GM12878 (cell line): ENCODE results near the gene INTS6L. TPM values are rescaled to one million over a fixed set of nuclear protein-coding genes. Genes with fewer than 3 reads are reported as not detected.
A peak's percentile ranks its signal among the peaks of the same experiment; 100 is the strongest.

Experiments
- BCL3 ChIP-seq: IDR thresholded peaks from 2 replicates; pipeline ENCODE4 v1.6.1; 2011; ENCODE audit warnings: borderline replicate concordance, low read depth, mild to moderate bottlenecking, moderate library complexity, low read length; ENCODE audit not compliant: insufficient read depth, poor library complexity, severe bottlenecking
- KDM1A ChIP-seq: fragments of 200-600 bp; sonication (generic); IDR thresholded peaks from 2 replicates; pipeline ENCODE4 v1.6.1; 2016; ENCODE audit warnings: borderline replicate concordance
- MEF2A ChIP-seq: IDR thresholded peaks from 2 replicates; pipeline ENCODE4 v1.6.1; 2011; ENCODE audit warnings: low read depth, mild to moderate bottlenecking, low read length, moderate library complexity; ENCODE audit not compliant: insufficient read depth
- MYB ChIP-seq: fragments of 150-350 bp; IDR thresholded peaks from 2 replicates; pipeline ENCODE4 v1.6.1; 2014; ENCODE audit warnings: mild to moderate bottlenecking, low read depth, low read length, borderline replicate concordance
- PBX3 ChIP-seq: IDR thresholded peaks from 2 replicates; pipeline ENCODE4 v1.6.1; 2011; ENCODE audit warnings: mild to moderate bottlenecking, low read depth, low read length, moderate library complexity; ENCODE audit not compliant: insufficient replicate concordance
- RAD21 ChIP-seq: IDR thresholded peaks from 2 replicates; pipeline ENCODE4 v1.6.1; 2011; ENCODE audit warnings: mild to moderate bottlenecking, low read depth, low read length, moderate library complexity; ENCODE audit not compliant: insufficient read depth
- SUPT20H ChIP-seq: IDR thresholded peaks from 2 replicates; pipeline ENCODE4 v1.6.1; 2011; ENCODE audit warnings: low read depth, mild to moderate bottlenecking, low read length, moderate library complexity, borderline replicate concordance; ENCODE audit not compliant: control insufficient read depth
- TBL1XR1 ChIP-seq: IDR thresholded peaks from 2 replicates; pipeline ENCODE4 v1.6.1; 2012; ENCODE audit warnings: low read depth, low read length, improper control_type of control experiment
- TCF3 ChIP-seq: IDR thresholded peaks from 2 replicates; pipeline ENCODE4 v1.6.1; 2012; ENCODE audit warnings: low read depth, mild to moderate bottlenecking, low read length, borderline replicate concordance; ENCODE audit not compliant: insufficient read depth
- ZNF207 ChIP-seq: fragments of 450-650 bp; IDR thresholded peaks from 2 replicates; pipeline ENCODE4 v1.6.1; 2014; ENCODE audit warnings: antibody characterized with exemption, mild to moderate bottlenecking, borderline replicate concordance
- polyA plus RNA-seq, 11 experiments: library from polyadenylated mRNA; depleted of rRNA in 4 of 11; unstranded in 6 of 11; stranded (reverse) in 5 of 11; fragments of >200 nt; fragmentation: Nextera tagmentation in 4 of 11; fragmentation: Illumina TruSeq in 1 of 11; extraction: Ambion mirVana in 4 of 11; extraction: Trizol in 1 of 11; gene quantifications; 1 replicate in 1 of 11; 2 replicates in 10 of 11; pipeline versions ENCODE4 v1.2.1 to v1.2.3, GENCODE V29; 2011 to 2016; ENCODE audit warnings: inconsistent platforms in 2 of 11, missing spikeins in 2 of 11, low read depth in 1 of 11
- total RNA-seq, 4 experiments: library from RNA; depleted of rRNA in 3 of 4; stranded (reverse); fragments of >200 nt in 3 of 4; fragmentation: Illumina TruSeq in 1 of 4; extraction: Trizol in 1 of 4; gene quantifications; 2 replicates each; pipeline versions ENCODE4 v1.2.1 to v1.2.3, GENCODE V29; 2013 to 2021
- TF ChIP-seq, protein P1 (sequence below): IDR thresholded peaks from 2 replicates; pipeline ENCODE4 v1.6.1; 2012; ENCODE audit warnings: mild to moderate bottlenecking, low read depth, low read length
- TF ChIP-seq, protein P2 (sequence below): fragments of 450-650 bp; formaldehyde crosslinking; IDR thresholded peaks from 2 replicates; pipeline ENCODE4 v1.4.0; 2020; ENCODE audit warnings: mild to moderate bottlenecking, moderate library complexity
- TF ChIP-seq, protein P3 (sequence below), 3 experiments: IDR thresholded peaks in 2 of 3; conservative IDR thresholded peaks in 1 of 3; 2 replicates each; pipeline ENCODE4 v1.5.1; 2011; ENCODE audit warnings: low read depth in 3 of 3, low read length in 3 of 3, mild to moderate bottlenecking in 3 of 3, control low read depth in 2 of 3, moderate library complexity in 2 of 3, inconsistent platforms in 1 of 3, mixed read lengths in 1 of 3; ENCODE audit not compliant: control insufficient read depth in 2 of 3, insufficient read depth in 1 of 3; ENCODE audit errors: extremely low read depth in 1 of 3

INTS6L gene
- total and polyA plus RNA-seq, 10 of the 15 experiments (the other 5 are each of a cell fraction or from before 2014, with no cell fraction given), result 4.9 to 84.9 (median 15.3) TPM

GRCh38 chrX:135477576-135477975 is 42.9 kb upstream of the INTS6L start (continued):
- TF ChIP-seq, protein P1, sequence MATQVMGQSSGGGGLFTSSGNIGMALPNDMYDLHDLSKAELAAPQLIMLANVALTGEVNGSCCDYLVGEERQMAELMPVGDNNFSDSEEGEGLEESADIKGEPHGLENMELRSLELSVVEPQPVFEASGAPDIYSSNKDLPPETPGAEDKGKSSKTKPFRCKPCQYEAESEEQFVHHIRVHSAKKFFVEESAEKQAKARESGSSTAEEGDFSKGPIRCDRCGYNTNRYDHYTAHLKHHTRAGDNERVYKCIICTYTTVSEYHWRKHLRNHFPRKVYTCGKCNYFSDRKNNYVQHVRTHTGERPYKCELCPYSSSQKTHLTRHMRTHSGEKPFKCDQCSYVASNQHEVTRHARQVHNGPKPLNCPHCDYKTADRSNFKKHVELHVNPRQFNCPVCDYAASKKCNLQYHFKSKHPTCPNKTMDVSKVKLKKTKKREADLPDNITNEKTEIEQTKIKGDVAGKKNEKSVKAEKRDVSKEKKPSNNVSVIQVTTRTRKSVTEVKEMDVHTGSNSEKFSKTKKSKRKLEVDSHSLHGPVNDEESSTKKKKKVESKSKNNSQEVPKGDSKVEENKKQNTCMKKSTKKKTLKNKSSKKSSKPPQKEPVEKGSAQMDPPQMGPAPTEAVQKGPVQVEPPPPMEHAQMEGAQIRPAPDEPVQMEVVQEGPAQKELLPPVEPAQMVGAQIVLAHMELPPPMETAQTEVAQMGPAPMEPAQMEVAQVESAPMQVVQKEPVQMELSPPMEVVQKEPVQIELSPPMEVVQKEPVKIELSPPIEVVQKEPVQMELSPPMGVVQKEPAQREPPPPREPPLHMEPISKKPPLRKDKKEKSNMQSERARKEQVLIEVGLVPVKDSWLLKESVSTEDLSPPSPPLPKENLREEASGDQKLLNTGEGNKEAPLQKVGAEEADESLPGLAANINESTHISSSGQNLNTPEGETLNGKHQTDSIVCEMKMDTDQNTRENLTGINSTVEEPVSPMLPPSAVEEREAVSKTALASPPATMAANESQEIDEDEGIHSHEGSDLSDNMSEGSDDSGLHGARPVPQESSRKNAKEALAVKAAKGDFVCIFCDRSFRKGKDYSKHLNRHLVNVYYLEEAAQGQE, result peak; percentile 84
- TF ChIP-seq MYB (no peak), TCF3 (no peak), SUPT20H (no peak), BCL3 (no peak), PBX3 (no peak), RAD21 (peak; percentile 55), ZNF207 (no peak), MEF2A (no peak), KDM1A (no peak), TBL1XR1 (no peak)
- TF ChIP-seq, protein P2, sequence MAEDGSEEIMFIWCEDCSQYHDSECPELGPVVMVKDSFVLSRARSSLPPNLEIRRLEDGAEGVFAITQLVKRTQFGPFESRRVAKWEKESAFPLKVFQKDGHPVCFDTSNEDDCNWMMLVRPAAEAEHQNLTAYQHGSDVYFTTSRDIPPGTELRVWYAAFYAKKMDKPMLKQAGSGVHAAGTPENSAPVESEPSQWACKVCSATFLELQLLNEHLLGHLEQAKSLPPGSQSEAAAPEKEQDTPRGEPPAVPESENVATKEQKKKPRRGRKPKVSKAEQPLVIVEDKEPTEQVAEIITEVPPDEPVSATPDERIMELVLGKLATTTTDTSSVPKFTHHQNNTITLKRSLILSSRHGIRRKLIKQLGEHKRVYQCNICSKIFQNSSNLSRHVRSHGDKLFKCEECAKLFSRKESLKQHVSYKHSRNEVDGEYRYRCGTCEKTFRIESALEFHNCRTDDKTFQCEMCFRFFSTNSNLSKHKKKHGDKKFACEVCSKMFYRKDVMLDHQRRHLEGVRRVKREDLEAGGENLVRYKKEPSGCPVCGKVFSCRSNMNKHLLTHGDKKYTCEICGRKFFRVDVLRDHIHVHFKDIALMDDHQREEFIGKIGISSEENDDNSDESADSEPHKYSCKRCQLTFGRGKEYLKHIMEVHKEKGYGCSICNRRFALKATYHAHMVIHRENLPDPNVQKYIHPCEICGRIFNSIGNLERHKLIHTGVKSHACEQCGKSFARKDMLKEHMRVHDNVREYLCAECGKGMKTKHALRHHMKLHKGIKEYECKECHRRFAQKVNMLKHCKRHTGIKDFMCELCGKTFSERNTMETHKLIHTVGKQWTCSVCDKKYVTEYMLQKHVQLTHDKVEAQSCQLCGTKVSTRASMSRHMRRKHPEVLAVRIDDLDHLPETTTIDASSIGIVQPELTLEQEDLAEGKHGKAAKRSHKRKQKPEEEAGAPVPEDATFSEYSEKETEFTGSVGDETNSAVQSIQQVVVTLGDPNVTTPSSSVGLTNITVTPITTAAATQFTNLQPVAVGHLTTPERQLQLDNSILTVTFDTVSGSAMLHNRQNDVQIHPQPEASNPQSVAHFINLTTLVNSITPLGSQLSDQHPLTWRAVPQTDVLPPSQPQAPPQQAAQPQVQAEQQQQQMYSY, result no peak
- TF ChIP-seq, protein P3, sequence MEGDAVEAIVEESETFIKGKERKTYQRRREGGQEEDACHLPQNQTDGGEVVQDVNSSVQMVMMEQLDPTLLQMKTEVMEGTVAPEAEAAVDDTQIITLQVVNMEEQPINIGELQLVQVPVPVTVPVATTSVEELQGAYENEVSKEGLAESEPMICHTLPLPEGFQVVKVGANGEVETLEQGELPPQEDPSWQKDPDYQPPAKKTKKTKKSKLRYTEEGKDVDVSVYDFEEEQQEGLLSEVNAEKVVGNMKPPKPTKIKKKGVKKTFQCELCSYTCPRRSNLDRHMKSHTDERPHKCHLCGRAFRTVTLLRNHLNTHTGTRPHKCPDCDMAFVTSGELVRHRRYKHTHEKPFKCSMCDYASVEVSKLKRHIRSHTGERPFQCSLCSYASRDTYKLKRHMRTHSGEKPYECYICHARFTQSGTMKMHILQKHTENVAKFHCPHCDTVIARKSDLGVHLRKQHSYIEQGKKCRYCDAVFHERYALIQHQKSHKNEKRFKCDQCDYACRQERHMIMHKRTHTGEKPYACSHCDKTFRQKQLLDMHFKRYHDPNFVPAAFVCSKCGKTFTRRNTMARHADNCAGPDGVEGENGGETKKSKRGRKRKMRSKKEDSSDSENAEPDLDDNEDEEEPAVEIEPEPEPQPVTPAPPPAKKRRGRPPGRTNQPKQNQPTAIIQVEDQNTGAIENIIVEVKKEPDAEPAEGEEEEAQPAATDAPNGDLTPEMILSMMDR (IDR thresholded peaks at IDR 0.05 in 2 of 3, conservative IDR thresholded peaks at IDR 0.05 in 1 of 3; ENCODE audit: control insufficient read depth in 2 of 3, extremely low read depth in 1 of 3, insufficient read depth in 1 of 3, low read depth in 3 of 3, low read length in 3 of 3), result peak; percentile 47 to 68 (median 54); a peak in 5 of 6 replicates
